ENCODE results near the gene ZNF248. TPM values are rescaled to one million over a fixed set of nuclear protein-coding genes. Genes with fewer than 3 reads are reported as not detected.
A peak's percentile ranks its signal among the peaks of the same experiment; 100 is the strongest.
"Not testable (repeated sequence)": the region's sequence is repeated elsewhere in the genome, so short reads cannot be mapped to it uniquely, and the experiment has no call there.

ZNF248 gene
- polyA plus RNA-seq (ENCODE audit: insufficient read length in 3 of 3) = 10 to 100 TPM; 32.3 to 37.4 (median 33.7) TPM

- DNase-seq (ENCODE audit: low read depth in 3 of 3, low spot score in 2 of 3) = peak; percentile 93 to 96 (median 94)
Observed at GRCh38 chr10:37857287-37858211, at the start of gene ZNF248. Gene ZNF248, minus strand, starts transcription at chr10:37857610. Its CDS starts 1,300 bp downstream, at chr10:37856310.

GRCh38 chr10:37906382-37906781, 49.0 kb upstream of the ZNF248 start:
- DNase-seq (ENCODE audit: low read depth in 3 of 3, low spot score in 2 of 3) = no peak

- no peak for DNase-seq (ENCODE audit: low read depth in 3 of 3, low spot score in 2 of 3)
Observed at GRCh38 chr10:37896436-37896835, 39.0 kb upstream of the ZNF248 start.

GRCh38 chr10:37895674-37896073, 38.3 kb upstream of the ZNF248 start:
- no peak for DNase-seq (ENCODE audit: low read depth in 3 of 3, low spot score in 2 of 3)

- DNase-seq (ENCODE audit: low read depth in 3 of 3, low spot score in 2 of 3) = no peak
Observed at GRCh38 chr10:37885850-37886249, 28.4 kb upstream of the ZNF248 start.

GRCh38 chr10:37872955-37873354, 15.5 kb upstream of the ZNF248 start:
- no peak for DNase-seq (ENCODE audit: low read depth in 3 of 3, low spot score in 2 of 3)

- DNase-seq (ENCODE audit: low read depth in 3 of 3, low spot score in 2 of 3) = no peak
Observed at GRCh38 chr10:37872283-37872682, 14.9 kb upstream of the ZNF248 start.

- DNase-seq (ENCODE audit: low read depth in 3 of 3, low spot score in 2 of 3) = no peak
Observed at GRCh38 chr10:37871568-37872251, 14.3 kb upstream of the ZNF248 start.

- no peak for DNase-seq (ENCODE audit: low read depth in 3 of 3, low spot score in 2 of 3)
Observed at GRCh38 chr10:37871143-37871542, 13.7 kb upstream of the ZNF248 start.

GRCh38 chr10:37868796-37869195, 11.4 kb upstream of the ZNF248 start:
- DNase-seq (ENCODE audit: low read depth in 3 of 3, low spot score in 2 of 3) = no peak

GRCh38 chr10:37865957-37866803, 8.8 kb upstream of the ZNF248 start:
- no peak for DNase-seq (ENCODE audit: low read depth in 3 of 3, low spot score in 2 of 3)

GRCh38 chr10:37865264-37865663, 7.9 kb upstream of the ZNF248 start:
- no peak for DNase-seq (ENCODE audit: low read depth in 3 of 3, low spot score in 2 of 3)

GRCh38 chr10:37860494-37861190, 3.2 kb upstream of the ZNF248 start:
- no peak for DNase-seq (ENCODE audit: low read depth in 3 of 3, low spot score in 2 of 3)

- not testable (repeated sequence) for DNase-seq (ENCODE audit: low read depth in 3 of 3, low spot score in 2 of 3)
Observed at GRCh38 chr10:37859270-37859669, 1.9 kb upstream of the ZNF248 start.

- DNase-seq (ENCODE audit: low read depth in 3 of 3, low spot score in 2 of 3) = peak in 1 of 3 donors; percentile 16
Observed at GRCh38 chr10:37856881-37857286, 526 bp downstream of the ZNF248 start.

GRCh38 chr10:37855636-37856035, 1.8 kb downstream of the ZNF248 start:
- DNase-seq (ENCODE audit: low read depth in 3 of 3, low spot score in 2 of 3) = no peak

- no peak for DNase-seq (ENCODE audit: low read depth in 3 of 3, low spot score in 2 of 3)
Observed at GRCh38 chr10:37854626-37855025, 2.8 kb downstream of the ZNF248 start.

- no peak for DNase-seq (ENCODE audit: low read depth in 3 of 3, low spot score in 2 of 3)
Observed at GRCh38 chr10:37844644-37845043, 12.8 kb downstream of the ZNF248 start.

GRCh38 chr10:37839243-37839642, 18.2 kb downstream of the ZNF248 start:
- DNase-seq (ENCODE audit: low read depth in 3 of 3, low spot score in 2 of 3) = no peak
